ENCODE measurements around the gene TSPAN11.

- no peak for TF ChIP-seq CTCF (conservative IDR thresholded peaks at IDR 0.05; ENCODE audit: low read length)
- TF ChIP-seq EZH2phosphoT487 (IDR thresholded peaks at IDR 0.05; ENCODE audit: borderline replicate concordance) = no peak
These were observed 41.2 kb upstream of the TSPAN11 start for GRCh38 chr12:30885321-30885720.
